K562 (cell line): ENCODE measurements around the gene SMC4. TPM values are rescaled to one million over a fixed set of nuclear protein-coding genes. Genes with fewer than 3 reads are reported as not detected.

Source experiments
- ATAC-seq: fragments of 200-7000 bp; cut with Tn5 transposase; 3 replicates; pipeline ENCODE4 v1.9.1; 2020; ENCODE audit warnings: moderate library complexity
- BruUV-seq: library from RNA; stranded (reverse); fragments of 400-500 nt; replicated peaks from 2 replicates; lab custom pipeline; 2021; lab: Mats Ljungman, UMichigan
- CTCF ChIA-PET: fragments of 300-600 bp; formaldehyde crosslinking; extraction: SDS; loops from one replicate; lab custom pipeline; 2021; ENCODE audit warnings: low intra/inter-chr PET ratio; lab: Yijun Ruan, JAX
- POLR2A ChIA-PET: fragments of 300-600, 350-650 bp; sonication (Branson Sonifier 250); formaldehyde crosslinking; extraction: SDS; loops from one replicate; lab custom pipeline; 2021; ENCODE audit warnings: antibody characterized with exemption, inconsistent platforms; lab: Yijun Ruan, JAX
- DNase-seq, 4 experiments: peaks; one replicate each; pipeline versions ENCODE4 v3.0.0 to v3.0.0-alpha.2; 2011 to 2018; ENCODE audit warnings: low spot score in 3 of 4, mixed read lengths in 3 of 4; ENCODE audit errors: extremely low read depth in 1 of 4
- FAIRE-seq: peaks from 2 replicates; lab custom pipeline; 2011; peaks lifted over from hg19 to GRCh38; lab: Jason Lieb, UNC
- H2AFZ ChIP-seq: 2 replicates; pipeline ENCODE4 v1.6.0; 2011; ENCODE audit warnings: low read depth, low read length, control low read depth, inconsistent platforms
- H3K27ac ChIP-seq: fragments of 200-600 bp; 3 replicates; pipeline ENCODE4 v1.8.0; 2011; ENCODE audit warnings: low read depth, mild to moderate bottlenecking, control low read depth, inconsistent platforms, low read length, moderate library complexity, mixed read lengths; ENCODE audit errors: extremely low read depth
- H3K27me3 ChIP-seq, 2 experiments: fragments of 300-600 bp in 1 of 2; 2 replicates in 1 of 2; 3 replicates in 1 of 2; pipeline versions ENCODE4 v1.6.0 to v1.8.0; 2011; ENCODE audit warnings: inconsistent platforms in 2 of 2, low read length in 2 of 2, mild to moderate bottlenecking in 1 of 2, mixed read lengths in 1 of 2, moderate library complexity in 1 of 2; ENCODE audit not compliant: control insufficient read depth in 2 of 2, insufficient read depth in 2 of 2
- H3K36me3 ChIP-seq: fragments of 300-600 bp; 3 replicates; pipeline ENCODE4 v1.8.0; 2011; ENCODE audit warnings: mild to moderate bottlenecking, low read length, inconsistent platforms; ENCODE audit not compliant: control insufficient read depth, insufficient read depth
- H3K4me1 ChIP-seq, 2 experiments: fragments of 200-600 bp in 1 of 2; replicated peaks in 1 of 2; 2 replicates in 1 of 2; 3 replicates in 1 of 2; pipeline versions ENCODE4 v1.5.1 to v1.8.0; 2011; ENCODE audit warnings: inconsistent platforms in 2 of 2, low read length in 2 of 2, mild to moderate bottlenecking in 1 of 2, mixed read lengths in 1 of 2, moderate library complexity in 1 of 2; ENCODE audit not compliant: control insufficient read depth in 2 of 2, insufficient read depth in 2 of 2
- H3K4me2 ChIP-seq: 2 replicates; pipeline ENCODE4 v1.6.1; 2011; ENCODE audit warnings: low read length, control low read depth, inconsistent platforms, mixed read lengths; ENCODE audit not compliant: insufficient read depth
- H3K4me3 ChIP-seq: fragments of 200-600 bp; sonication (generic), shearing (Covaris generic); 2 replicates; pipeline ENCODE4 v1.5.1; 2016; ENCODE audit warnings: control low read depth, inconsistent platforms
- H3K79me2 ChIP-seq: fragments of 200-600 bp; 3 replicates; pipeline ENCODE4 v1.8.0; 2011; ENCODE audit warnings: low read length, inconsistent platforms; ENCODE audit not compliant: control insufficient read depth, insufficient read depth
- H3K9ac ChIP-seq, 2 experiments: 2 replicates each; pipeline versions ENCODE4 v1.6.0 to v1.6.1; 2011; ENCODE audit warnings: low read depth in 2 of 2, low read length in 2 of 2, control low read depth in 1 of 2, inconsistent platforms in 1 of 2, mild to moderate bottlenecking in 1 of 2, mixed read lengths in 1 of 2; ENCODE audit not compliant: insufficient read depth in 1 of 2
- H3K9me1 ChIP-seq: one replicate; pipeline ENCODE4 v1.6.0; 2011; ENCODE audit warnings: inconsistent platforms, mild to moderate bottlenecking, low read length, moderate library complexity; ENCODE audit not compliant: control insufficient read depth, insufficient read depth
- H3K9me3 ChIP-seq: replicated peaks from 2 replicates; pipeline ENCODE4 v1.5.1; 2011; ENCODE audit warnings: low read depth, low read length, inconsistent platforms; ENCODE audit not compliant: control insufficient read depth, insufficient read depth
- H4K20me1 ChIP-seq: replicated peaks from 2 replicates; pipeline ENCODE4 v1.6.1; 2011; ENCODE audit warnings: low read length, inconsistent platforms, mixed read lengths; ENCODE audit not compliant: control insufficient read depth, insufficient read depth
- CREB3 ChIP-seq: fragments of 450-650 bp; conservative IDR thresholded peaks from 2 replicates; pipeline ENCODE4 v1.6.1; 2016; ENCODE audit warnings: missing genetic modification characterization, low read depth, mild to moderate bottlenecking, missing compliant biosample characterization, moderate library complexity
- CUX1 ChIP-seq: fragments of 200-800 bp; sonication (Bioruptor generic); IDR thresholded peaks from 2 replicates; pipeline ENCODE4 v1.6.1; 2016; ENCODE audit warnings: missing genetic modification characterization, missing compliant biosample characterization
- HINFP ChIP-seq: fragments of 450-650 bp; conservative IDR thresholded peaks from 2 replicates; pipeline ENCODE4 v1.6.1; 2016; ENCODE audit warnings: missing genetic modification characterization, low read depth, mild to moderate bottlenecking, control low read depth, missing compliant biosample characterization
- HIVEP1 ChIP-seq: fragments of 250-450 bp; sonication (Bioruptor Pico); IDR thresholded peaks from 2 replicates; pipeline ENCODE4 v1.4.0; 2020; ENCODE audit warnings: mild to moderate bottlenecking
- NR2C2 ChIP-seq, 2 experiments: fragments of 200-800 bp in 1 of 2; sonication (Bioruptor generic) in 1 of 2; sonication (generic) in 1 of 2; formaldehyde crosslinking in 1 of 2; IDR thresholded peaks; 2 replicates each; pipeline versions ENCODE4 v1.6.1 to v1.8.0; 2016 to 2022; ENCODE audit warnings: mild to moderate bottlenecking in 1 of 2, missing compliant biosample characterization in 1 of 2, missing genetic modification characterization in 1 of 2, missing genetic modification reagents in 1 of 2
- PHF20 ChIP-seq: fragments of 450-650 bp; IDR thresholded peaks from 2 replicates; pipeline ENCODE4 v1.6.1; 2018; ENCODE audit not compliant: partially characterized antibody
- POLR3G ChIP-seq: IDR thresholded peaks from 2 replicates; pipeline ENCODE4 v1.6.1; 2011; ENCODE audit not compliant: insufficient read length, insufficient replicate concordance; ENCODE audit errors: extremely low read depth
- ZNF699 ChIP-seq: fragments of 250-450 bp; sonication (Bioruptor Pico); IDR thresholded peaks from 2 replicates; pipeline ENCODE4 v1.8.0; 2021; ENCODE audit warnings: mild to moderate bottlenecking, moderate library complexity; ENCODE audit not compliant: insufficient replicate concordance
- ZNF778 ChIP-seq: fragments of 450-650 bp; formaldehyde crosslinking; IDR thresholded peaks from 2 replicates; pipeline ENCODE4 v1.4.0; 2020; ENCODE audit warnings: mild to moderate bottlenecking, moderate library complexity
- whole genome bisulfite sequencing: fragments of 100-300 bp; shearing (Covaris generic); methylation state at CpG from one replicate; pipeline ENCODE4 v1.1.6; 2016; ENCODE audit warnings: low coverage, mixed read lengths; ENCODE audit not compliant: insufficient coverage; ENCODE audit errors: missing lambda C conversion rate; 5-methylcytosine and 5-hydroxymethylcytosine counted together
- in situ Hi-C: fragments of 300-500 bp; cut with MboI; formaldehyde crosslinking; loops from 4 replicates; pipeline ENCODE4 v1.15.0; 2018; ENCODE audit warnings: inconsistent platforms, mixed read lengths
- intact Hi-C: fragments of 100-400 bp; cut with micrococcal nuclease; formaldehyde crosslinking; loops from 2 replicates; pipeline ENCODE4 v1.14.2; 2022
- polyA plus RNA-seq, 8 experiments: library from polyadenylated mRNA; depleted of rRNA in 4 of 8; stranded (reverse) in 5 of 8; unstranded in 3 of 8; fragments of >200 nt; fragmentation: Nextera tagmentation in 2 of 8; fragmentation: Illumina TruSeq in 1 of 8; extraction: Ambion mirVana in 2 of 8; extraction: Trizol in 1 of 8; gene quantifications; 2 replicates each; pipeline versions ENCODE4 v1.2.1 to v1.2.3, GENCODE V29; 2011 to 2014; ENCODE audit warnings: inconsistent platforms in 1 of 8, missing spikeins in 1 of 8
- total RNA-seq, 7 experiments: library from RNA; depleted of rRNA in 6 of 7; stranded (reverse); fragments of >200 nt in 6 of 7; fragmentation: Illumina TruSeq in 2 of 7; extraction: Trizol in 2 of 7; gene quantifications; 2 replicates each; pipeline versions ENCODE4 v1.2.1 to v1.2.3, GENCODE V29; 2011 to 2021; ENCODE audit warnings: low replicate concordance in 1 of 7

The SMC4 gene
- total and polyA plus RNA-seq, 9 of the 15 experiments (the other 6 are each of a cell fraction or from before 2014, with no cell fraction given), result 87.9 to 347 (median 176) TPM

- no peak for TF ChIP-seq CUX1
- no peak for TF ChIP-seq ZNF699 (CRISPR knock-in tag)
- TF ChIP-seq PHF20, result no peak
These were observed 33.5 kb upstream of the SMC4 start (continued) for GRCh38 chr3:160365869-160366522.

GRCh38 chr3:160368804-160369203, 30.6 kb upstream of the SMC4 start:
- in situ Hi-C loops (no loop called here), intact Hi-C loops (no loop called here)
- Histone ChIP-seq H3K4me3 (no peak overlapping the region), H4K20me1 (no peaks in the 10 kb centered on the region), H3K27ac (no peak overlapping the region), H3K9ac (no peak overlapping the region), H3K9me1 (no peaks in the 10 kb centered on the region), H3K36me3 (no peaks in the 10 kb centered on the region), H3K27me3 (no peaks in the 10 kb centered on the region), H3K4me1 (no peaks in the 10 kb centered on the region; a peak in 1 of 5 replicates), H3K4me2 (no peak overlapping the region), H3K79me2 (no peaks in the 10 kb centered on the region), H3K9me3 (no peaks in the 10 kb centered on the region), H2AFZ (no peak overlapping the region)
- DNase-seq (no peak), ATAC-seq (no peak), FAIRE-seq (no peak)
- TF ChIP-seq HINFP (tag) (no peak), POLR3G (no peak), HIVEP1 (CRISPR knock-in tag) (no peak), CREB3 (tag) (no peak), NR2C2 (CRISPR knock-in tag; IDR thresholded peaks at IDR 0.05) (no peak), NR2C2 (tag; IDR thresholded peaks at IDR 0.05) (no peak), ZNF778 (no peak)
- CTCF ChIA-PET, result no interaction called here
- BruUV-seq, result no TSS peak
- WGBS, result 53% methylated on average over 2 of the region's 2 CpGs
- POLR2A ChIA-PET, result no interaction called here
